Endothelial cell of umbilical vein (primary cell): ENCODE measurements around the gene ARHGEF25.

Experiments used
- EZH2 ChIP-seq: IDR thresholded peaks from 2 replicates; pipeline ENCODE4 v1.6.1; 2012; ENCODE audit warnings: borderline replicate concordance, low read depth, mild to moderate bottlenecking, moderate library complexity, low read length, inconsistent platforms; ENCODE audit not compliant: severe bottlenecking
- POLR2A ChIP-seq: IDR thresholded peaks from 2 replicates; pipeline ENCODE4 v1.6.1; 2012; ENCODE audit warnings: low read depth, mild to moderate bottlenecking, control low read depth, low read length
- POLR2AphosphoS5 ChIP-seq: IDR thresholded peaks from 2 replicates; pipeline ENCODE4 v1.6.1; 2012; ENCODE audit warnings: low read depth, mild to moderate bottlenecking, control low read depth, low read length, moderate library complexity; ENCODE audit not compliant: insufficient read depth
- TF ChIP-seq, protein P1 (sequence below), 2 donors: IDR thresholded peaks; 1 replicate in 1 of 2; 2 replicates in 1 of 2; pipeline ENCODE4 v1.5.1; 2011; ENCODE audit warnings: low read length in 2 of 2, mild to moderate bottlenecking in 2 of 2, moderate library complexity in 2 of 2, control low read depth in 1 of 2, inconsistent platforms in 1 of 2, low read depth in 1 of 2; ENCODE audit not compliant: insufficient read depth in 1 of 2; ENCODE audit errors: extremely low read depth in 1 of 2

DNA sequence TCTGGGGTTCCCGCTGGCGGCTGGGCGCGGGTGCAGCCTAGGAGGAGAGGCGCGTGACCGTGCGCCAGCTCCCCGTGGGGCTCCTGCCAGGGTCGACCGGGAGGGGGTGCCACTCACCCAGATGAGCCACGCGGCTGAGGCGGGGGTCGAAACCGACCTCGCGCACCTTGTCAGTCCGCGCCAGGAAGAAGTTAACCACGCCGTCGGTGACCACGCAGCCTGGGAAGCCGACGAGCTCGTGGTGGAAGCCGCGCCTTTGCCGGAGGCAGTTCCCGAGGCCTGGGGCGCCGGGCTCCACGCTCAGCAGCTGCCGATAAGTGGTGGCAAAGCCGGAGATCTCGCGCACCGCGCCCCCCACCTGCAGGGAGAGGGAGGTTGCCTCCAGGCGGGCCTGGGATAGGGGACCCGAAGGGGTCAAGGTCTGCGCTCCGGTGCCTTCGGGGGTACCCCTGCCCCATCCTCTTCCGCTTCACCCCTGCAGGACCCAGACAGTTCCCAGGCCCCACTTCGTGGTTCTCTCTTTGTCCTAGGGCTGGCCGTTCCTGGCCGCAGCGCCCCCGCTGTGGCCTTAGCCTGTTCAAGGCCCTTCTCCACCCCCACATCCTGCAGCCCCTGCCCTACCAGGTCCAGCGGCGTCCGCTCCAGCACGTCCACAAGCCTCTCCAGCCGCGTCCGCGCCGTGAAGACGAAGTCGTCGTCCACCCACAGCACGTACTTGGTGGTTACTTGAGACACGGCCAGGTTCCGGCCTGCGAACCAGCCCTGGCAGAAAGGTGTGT, 16.5 kb downstream of the ARHGEF25 start:
- TF ChIP-seq POLR2A (no peak), POLR2AphosphoS5 (no peak), EZH2 (peak; percentile 58)
- TF ChIP-seq, protein P1, sequence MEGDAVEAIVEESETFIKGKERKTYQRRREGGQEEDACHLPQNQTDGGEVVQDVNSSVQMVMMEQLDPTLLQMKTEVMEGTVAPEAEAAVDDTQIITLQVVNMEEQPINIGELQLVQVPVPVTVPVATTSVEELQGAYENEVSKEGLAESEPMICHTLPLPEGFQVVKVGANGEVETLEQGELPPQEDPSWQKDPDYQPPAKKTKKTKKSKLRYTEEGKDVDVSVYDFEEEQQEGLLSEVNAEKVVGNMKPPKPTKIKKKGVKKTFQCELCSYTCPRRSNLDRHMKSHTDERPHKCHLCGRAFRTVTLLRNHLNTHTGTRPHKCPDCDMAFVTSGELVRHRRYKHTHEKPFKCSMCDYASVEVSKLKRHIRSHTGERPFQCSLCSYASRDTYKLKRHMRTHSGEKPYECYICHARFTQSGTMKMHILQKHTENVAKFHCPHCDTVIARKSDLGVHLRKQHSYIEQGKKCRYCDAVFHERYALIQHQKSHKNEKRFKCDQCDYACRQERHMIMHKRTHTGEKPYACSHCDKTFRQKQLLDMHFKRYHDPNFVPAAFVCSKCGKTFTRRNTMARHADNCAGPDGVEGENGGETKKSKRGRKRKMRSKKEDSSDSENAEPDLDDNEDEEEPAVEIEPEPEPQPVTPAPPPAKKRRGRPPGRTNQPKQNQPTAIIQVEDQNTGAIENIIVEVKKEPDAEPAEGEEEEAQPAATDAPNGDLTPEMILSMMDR (IDR thresholded peaks at IDR 0.05; ENCODE audit: extremely low read depth in 1 of 2, insufficient read depth in 1 of 2, low read depth in 1 of 2, low read length in 2 of 2), result peak in 1 of 2 donors; percentile 13
